Fibroblast of skin of back (primary cell): Measurements from ENCODE around the gene GALNT12.

ENCODE experiments used
- DNase-seq: peaks from one replicate; pipeline ENCODE4 v3.0.0-alpha.2; 2013

Gene GALNT12

DNA sequence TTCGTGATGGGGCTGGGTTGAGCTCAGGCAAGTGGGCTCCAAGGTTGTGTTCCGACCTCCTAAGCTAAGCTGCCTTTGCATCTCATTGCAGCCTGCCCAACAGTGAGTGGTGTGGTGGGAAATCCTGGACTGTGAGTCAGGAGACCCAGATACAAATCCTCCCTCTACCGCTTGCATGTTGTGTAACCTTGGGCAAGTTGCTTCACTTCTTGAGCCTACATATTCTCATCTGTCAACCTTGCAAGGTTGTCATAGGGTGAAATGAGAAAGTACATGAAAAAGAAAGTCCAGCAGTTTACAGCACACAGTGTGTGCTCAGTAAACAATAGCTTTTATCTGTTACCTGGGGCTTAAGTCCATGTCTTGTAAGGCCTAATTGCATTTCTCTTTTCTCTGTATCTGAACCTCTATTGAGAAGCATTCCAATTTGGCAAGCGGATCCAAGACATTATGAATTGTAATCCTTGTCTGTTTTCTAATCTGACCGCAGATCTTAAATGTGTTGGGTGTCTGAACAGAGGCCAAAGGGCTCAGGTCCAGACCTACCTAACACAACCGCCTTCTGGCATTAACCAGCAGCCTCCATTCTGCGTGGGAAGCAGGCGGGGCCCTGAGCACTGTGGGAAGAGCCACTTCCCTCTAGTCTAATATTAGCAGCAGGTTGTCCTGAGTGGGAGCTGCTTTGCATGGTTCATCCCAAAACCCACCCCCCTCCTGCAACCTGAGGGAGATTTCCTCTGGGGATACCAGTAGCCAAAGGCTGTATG is 1.8 kb upstream of the GALNT12 start:
- DNase-seq: no peak

DNA sequence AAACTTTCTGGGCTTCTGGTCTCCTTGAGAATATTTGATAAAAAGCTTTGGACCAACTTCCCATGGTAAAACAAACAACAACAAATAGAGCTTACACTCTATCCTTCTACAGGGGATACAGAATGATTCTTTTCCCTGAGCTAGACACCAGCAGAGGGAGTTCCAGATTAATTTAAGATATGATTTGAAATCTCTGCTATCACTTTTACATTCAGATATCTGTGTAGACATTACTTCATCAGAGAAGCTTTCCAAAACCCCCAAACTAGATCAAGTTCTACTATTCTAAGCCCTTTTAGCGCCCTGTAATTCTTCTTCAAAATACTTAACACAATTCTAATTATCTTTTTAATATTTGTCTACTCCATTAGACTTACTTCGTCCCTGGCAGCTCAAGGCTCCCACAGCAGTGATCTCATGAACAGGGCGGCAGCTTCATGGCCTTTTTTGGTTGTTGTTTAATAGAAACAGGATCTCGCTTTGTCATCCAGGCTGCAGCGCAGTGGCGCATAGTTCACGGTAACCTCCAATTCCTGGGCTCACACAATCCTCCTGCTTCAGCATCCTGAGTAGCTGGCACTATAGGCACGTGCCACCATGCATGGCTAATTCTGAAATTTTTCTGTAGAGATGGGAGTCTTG is 955 bp upstream of the GALNT12 start:
- no peak for DNase-seq

DNA sequence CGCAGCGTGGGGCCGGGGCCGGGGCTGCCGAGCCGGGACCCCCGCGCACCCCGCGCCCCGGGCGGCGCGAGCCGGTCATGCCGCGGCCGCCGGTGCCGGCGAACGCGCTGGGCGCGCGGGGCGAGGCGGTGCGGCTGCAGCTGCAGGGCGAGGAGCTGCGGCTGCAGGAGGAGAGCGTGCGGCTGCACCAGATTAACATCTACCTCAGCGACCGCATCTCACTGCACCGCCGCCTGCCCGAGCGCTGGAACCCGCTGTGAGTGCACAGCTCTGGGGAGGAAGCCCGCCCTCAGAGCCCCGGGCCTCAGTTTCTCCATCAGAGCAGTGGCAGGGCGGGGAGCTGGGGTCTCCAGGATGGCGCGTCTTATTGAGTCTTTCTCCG is 335 bp downstream of the GALNT12 start:
- DNase-seq: no peak

DNA sequence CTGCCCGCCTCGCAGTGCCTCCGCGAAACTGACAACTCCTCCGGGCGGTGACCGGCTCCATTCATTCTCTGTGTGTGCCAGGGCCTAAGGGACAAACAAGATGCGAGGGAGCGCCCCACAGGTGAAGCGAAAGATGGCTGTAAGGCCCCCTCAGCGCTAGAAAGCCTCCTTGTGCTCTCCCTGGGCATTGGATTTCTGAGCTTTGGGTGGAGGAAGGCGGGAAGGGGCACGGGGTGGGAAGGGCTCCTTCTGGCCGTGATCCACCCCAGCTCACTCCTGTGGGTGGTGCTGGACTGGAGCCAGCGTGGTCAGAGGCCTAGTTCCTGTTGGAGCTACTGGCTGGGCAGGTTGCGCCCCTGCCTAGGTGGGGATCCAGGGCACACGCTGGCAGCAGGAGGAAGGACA is 943 bp downstream of the GALNT12 start:
- DNase-seq: no peak

DNA sequence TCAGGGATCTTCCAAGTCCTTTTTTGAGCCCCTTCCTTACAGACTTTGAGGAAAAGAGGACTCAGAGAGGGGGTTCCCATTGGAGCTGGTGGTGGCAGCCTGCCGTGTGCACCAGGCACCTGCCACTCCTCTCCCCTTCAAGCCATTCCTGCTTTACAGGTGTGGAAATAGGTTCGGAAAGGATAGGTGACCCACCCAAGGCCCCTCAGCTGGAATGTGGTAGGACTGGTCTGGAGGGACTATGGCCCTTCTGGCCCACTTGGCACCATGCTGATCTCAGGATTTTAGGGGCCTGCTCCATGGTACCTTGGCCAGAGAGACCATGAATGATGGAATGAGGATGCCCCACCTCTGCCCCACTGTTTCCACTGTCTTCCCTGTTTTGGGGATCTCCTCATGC is 1.4 kb downstream of the GALNT12 start:
- no peak for DNase-seq

DNA sequence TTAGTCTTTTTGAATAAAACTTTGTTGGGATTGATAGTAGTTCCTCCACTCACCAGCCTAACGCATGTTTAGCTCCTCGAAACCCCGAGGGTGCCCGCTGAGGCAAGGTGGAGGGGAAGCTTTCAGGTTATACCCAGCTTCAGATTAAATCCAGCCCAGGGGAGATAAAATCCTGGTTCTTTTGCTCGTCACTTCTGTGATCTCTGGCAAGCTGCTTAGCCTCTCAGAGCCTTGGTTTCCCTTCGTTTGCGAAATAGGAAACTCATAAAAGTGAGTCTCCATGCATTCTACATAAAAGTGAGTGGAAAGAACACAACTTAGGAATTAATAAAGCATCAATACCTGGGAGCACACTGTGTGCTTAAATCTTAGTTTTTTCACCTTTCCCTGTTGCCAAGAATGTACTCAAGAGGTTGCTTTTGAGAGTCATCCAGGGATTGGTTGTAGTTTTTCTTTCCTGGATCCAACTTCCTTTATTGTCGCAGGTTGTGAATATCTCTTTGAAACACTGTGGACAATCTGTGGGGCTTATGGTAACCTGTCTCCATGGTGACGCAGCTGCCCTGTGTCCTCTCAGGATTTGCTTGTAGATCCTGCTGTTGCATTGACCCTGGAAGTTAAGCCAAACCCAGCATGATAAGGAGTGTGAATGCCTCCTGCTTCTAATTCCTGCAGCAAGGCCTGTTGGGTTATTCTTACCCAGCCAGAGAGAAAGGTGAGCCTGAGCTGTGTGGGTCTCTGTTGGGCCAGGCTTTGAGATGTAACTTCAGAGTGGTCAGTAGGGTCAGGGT is 2.0 kb downstream of the GALNT12 start:
- DNase-seq: no peak

DNA sequence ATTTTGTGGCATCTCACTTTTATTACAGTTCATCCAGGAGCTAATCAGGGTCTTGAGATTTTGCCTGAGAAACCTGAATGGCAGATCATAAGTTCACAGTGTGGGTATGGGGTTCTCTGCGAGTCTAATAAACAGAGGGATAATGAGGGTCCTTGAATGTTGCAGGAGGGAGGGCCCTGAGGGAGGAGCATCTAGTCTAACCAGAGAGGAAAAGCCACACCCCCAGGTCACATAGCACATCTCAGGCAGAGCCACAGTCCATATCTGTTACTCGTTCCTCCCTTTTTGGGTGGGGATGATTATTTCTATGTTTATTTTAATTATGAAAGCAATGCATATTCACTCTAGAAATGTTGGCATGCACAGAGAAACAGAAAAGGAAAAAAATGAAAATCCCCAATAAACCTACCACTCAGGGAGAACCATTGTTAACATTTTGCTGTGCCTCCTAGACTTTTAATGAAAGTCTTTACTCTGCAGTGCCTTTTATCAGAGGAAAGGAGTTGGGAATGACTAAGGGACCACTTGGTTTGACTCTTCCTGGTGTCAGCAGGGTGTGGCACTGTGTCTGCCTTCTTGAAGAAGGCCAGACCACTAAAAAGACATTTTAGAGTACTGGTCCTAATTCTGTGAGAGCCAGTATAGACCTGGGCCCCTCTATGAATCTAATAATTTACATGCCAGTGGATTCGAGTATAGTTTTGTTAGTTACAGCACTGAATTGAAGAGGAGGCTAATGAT is 2.8 kb downstream of the GALNT12 start:
- DNase-seq: no peak

DNA sequence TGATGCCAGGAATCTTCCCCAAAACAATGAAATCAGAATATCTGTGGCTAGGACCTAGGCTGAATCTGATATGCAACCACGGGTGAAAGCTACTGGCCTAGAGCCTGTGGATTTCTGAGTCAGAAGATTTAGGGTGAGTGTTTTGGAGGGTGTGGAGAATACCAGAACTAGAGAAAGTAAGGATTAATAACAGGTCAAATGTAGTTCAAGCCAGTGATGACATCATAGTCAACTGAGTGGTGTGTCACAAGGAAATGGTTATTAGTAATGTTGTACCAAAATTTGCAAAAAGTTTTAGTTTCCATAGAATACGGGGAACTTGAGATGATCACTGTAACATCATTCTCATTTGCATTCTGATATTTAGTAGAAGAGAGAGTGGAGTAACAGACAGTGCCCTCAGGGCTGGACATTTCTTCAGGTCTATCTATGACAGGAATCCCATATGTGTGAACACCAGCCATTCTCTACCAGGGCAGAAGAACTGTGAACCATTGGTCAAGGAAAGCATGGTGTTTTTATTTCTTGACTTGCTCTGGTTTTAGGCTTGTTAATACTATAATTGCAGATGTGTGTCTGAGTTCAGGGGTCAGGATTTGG is 3.7 kb downstream of the GALNT12 start:
- DNase-seq: peak; percentile 72

DNA sequence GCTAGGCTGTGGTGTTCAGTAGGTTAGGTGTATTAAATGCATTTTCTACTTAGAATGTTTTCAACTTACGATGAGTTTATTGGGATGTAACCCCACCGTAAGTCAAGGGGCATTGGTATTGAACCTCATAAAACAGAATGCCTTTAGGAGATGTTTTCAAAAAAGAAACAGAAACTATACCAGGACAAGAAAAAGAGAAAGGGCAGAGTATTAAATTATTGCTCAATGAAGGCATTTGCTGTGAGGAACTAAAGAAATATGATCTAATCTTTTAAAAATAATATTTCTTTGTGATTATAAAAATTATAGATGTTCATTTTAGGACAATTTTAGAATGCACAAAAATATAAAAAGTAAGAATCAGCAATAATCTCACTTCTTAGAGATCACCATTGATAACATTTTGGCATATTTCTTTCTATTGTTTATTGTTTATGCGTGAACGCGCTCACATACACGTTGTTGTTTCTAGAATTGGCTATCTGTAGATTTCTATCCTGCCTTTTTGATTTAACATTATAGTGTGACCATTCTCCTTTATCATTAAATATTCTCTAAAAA is 8.0 kb downstream of the GALNT12 start:
- DNase-seq: no peak

DNA sequence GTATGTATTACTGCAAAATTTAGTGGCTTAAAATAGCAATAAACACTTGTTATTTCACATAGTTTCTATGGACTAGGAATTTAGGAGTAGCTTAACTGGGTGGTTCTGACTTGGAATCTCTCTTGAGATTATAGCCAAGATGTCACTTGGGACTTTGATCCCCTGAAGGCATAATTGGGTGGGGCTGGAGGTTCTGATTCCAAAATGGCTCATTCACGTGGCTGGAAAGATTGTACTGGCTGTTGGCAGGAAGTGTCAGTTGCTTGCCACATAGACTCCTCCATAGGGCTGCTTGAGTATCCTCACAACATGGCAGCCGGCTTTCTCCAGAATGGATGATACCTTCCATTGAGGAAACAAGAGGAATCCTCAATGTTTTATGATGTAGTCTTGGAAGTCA is 11.3 kb downstream of the GALNT12 start:
- no peak for DNase-seq

DNA sequence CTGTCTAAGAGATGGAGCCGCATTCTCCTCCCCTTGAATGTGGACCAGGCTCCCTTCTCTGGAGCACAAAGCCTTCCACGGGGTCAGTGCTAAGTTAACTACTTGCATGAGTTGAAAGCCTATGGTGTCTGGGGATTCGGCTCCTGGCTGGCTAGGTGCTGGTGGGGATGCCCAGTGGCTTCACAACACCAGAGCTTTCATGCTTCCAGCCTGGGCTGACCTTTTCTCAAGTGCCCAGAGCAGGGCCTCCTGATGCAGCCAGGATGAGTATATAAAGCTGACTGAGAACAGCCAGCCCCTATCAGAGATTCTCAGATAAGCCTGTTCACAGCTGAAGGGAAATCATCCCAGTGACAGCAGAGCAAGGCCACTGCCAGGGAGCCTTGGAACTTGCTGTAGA is 11.8 kb downstream of the GALNT12 start:
- no peak for DNase-seq

DNA sequence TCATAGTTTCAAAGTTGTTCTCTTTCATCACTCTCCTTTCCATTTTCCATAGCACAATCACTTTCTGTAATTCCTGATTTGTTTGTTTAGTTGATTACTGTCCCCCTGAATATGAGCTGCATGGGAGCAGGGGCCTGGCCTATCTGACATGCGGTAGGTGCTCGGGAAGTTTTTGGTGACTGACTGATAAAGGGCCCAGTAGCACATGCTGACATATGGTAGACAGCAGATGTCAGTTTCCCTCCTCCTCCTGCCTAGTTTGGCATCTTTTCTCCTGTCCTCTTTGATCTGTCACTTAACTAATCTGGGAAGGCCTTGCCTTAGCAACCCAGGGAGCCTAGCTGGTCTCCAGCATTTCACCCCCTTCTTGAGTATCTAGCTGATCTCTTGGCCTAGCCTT is 14.4 kb downstream of the GALNT12 start:
- DNase-seq: no peak

DNA sequence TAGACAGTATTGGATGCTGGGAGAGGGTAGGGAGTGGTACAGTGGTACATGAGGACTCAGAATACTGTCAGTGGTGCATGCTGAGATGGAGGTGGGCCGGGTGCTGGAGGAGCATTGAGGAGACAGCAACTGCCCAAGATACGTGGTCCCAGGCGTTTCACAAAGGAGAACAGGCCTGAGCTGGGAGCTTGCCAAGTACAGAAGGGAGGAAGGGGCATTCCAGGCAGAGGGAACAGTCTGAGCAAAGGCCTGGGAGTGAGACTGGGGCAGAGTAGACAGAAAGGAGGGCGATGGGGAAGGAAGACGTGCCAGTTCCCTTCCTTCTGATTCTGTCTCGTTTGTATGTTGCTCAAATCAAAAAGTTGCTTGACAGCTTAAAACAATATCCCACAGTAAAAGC is 15.2 kb downstream of the GALNT12 start:
- no peak for DNase-seq

DNA sequence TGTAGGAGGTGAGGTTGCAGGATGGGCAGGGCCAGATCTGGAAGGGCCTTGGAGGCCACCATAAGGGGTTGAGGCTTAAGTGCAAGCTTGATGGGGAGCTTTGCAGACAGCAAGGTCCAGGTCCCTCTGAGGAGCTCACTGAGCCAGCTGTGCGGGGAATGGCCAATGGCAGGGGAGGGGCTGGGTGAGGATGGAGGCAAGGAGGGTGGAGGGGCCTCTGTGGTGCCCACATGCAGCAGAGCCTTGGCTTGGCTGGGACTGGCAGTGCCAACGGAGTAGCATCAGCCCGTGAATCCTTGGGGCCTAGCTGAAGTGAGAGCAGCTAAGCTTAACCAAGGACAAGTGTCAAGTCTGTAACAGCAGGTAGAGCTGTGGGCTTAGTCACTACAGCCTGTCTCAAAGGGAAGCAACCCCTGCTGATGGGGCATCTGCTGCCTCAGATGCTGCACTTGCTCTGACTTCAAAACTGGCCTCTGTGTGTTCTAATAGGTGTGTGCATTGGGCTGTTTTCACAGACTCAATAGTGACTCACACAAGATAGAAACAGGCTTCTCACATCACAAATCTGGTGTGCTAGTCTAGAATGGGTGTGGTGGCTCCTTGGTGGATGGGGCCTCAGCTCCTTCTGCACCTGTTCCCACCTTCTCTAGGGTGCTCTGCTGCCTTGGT is 16.3 kb downstream of the GALNT12 start:
- no peak for DNase-seq

DNA sequence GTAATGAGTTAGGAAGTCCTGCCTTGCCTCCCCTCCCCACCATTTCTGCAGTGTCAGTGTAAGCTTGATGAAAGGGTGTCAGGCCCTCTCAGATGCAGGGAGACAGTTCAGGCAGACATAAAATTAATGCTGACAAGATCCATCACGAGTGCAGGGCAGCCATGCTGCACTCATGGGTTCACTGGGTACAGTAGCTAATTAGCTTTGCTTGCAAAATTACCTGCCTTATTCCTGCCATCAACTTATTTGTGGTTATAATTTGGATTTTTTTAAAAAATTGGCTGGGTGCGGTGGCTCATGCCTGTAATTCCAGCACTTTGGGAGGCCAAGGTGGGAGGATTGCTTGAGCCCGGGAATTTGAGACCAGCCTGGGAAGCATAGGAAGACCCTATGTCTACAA is 17.9 kb downstream of the GALNT12 start:
- no peak for DNase-seq

DNA sequence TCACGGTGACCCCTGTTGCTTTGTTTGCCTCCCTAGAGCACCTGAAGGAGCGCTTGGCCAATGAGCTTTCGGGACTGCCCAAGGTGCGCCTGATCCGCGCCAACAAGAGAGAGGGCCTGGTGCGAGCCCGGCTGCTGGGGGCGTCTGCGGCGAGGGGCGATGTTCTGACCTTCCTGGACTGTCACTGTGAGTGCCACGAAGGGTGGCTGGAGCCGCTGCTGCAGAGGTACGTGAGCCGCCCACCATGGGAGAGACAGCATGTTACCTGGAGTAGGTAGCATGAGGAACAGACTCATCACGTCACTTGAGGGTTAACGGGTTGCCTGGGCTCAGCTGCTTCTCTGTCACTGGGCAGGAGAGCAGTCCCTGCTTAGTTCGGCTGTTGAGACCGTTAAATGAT is 19.2 kb downstream of the GALNT12 start:
- no peak for DNase-seq

DNA sequence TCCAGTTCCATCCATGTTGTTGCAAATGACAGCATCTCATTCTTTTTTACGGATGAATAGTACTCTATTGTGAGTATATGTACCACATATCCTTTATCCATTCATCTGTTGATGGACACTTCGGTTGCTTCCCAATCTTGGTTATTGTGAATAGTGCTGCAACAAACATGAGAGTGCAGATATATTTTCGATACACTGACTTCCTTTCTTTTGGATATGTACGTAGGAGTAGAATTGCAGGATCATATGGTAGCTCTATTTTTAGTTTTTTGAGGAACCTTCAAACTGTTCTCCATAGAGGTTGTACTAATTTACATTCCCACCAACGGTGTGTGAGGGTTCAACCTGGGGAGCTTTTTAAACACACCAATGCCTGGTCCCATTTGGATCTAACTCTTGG is 22.3 kb downstream of the GALNT12 start:
- DNase-seq: no peak

DNA sequence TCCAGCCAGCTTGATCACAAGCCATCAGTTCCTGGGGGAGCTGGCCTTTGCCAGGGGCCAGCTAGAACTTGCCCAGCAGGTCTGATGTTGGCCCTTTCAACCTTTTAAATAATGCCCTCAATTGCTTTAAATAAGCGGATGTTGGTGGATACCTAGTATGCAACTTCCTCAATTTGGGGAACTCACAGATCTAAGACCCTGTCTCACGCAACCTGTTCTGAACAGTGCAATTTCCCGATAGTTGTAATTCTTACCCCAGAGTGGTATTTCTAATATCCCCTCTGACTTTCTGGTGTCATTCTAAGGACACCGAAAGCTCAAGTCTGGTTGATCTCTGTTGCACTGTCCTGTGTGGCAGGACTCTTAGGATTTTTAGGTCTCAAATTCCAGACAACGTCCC is 23.1 kb downstream of the GALNT12 start:
- DNase-seq: no peak

DNA sequence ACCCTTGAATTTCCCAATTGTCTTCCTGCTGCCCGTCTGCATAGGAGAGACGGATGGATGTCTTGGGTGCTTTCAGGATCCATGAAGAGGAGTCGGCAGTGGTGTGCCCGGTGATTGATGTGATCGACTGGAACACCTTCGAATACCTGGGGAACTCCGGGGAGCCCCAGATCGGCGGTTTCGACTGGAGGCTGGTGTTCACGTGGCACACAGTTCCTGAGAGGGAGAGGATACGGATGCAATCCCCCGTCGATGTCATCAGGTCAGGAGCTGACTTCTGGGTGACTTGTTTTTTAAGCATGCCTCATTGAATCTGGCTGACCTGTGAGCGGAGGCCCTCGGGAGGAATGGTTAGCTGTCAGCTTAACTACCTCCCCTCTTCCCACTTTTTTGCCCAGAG is 24.2 kb downstream of the GALNT12 start:
- DNase-seq: no peak

DNA sequence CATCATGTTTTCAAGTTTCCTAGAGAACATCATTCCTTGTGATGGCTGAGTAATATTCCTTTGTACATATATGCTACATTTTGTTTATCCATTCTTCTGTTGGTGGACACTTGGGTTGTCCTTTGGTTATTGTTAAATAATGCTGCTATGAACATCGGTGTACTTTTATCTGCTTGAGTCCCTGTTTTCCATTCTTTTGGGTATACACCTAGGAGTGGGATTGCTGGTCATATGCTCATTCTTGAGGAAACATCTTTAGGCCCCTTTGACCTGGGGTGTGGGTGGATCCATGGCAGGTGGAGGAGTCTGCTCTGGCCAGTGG is 25.3 kb downstream of the GALNT12 start:
- no peak for DNase-seq

DNA sequence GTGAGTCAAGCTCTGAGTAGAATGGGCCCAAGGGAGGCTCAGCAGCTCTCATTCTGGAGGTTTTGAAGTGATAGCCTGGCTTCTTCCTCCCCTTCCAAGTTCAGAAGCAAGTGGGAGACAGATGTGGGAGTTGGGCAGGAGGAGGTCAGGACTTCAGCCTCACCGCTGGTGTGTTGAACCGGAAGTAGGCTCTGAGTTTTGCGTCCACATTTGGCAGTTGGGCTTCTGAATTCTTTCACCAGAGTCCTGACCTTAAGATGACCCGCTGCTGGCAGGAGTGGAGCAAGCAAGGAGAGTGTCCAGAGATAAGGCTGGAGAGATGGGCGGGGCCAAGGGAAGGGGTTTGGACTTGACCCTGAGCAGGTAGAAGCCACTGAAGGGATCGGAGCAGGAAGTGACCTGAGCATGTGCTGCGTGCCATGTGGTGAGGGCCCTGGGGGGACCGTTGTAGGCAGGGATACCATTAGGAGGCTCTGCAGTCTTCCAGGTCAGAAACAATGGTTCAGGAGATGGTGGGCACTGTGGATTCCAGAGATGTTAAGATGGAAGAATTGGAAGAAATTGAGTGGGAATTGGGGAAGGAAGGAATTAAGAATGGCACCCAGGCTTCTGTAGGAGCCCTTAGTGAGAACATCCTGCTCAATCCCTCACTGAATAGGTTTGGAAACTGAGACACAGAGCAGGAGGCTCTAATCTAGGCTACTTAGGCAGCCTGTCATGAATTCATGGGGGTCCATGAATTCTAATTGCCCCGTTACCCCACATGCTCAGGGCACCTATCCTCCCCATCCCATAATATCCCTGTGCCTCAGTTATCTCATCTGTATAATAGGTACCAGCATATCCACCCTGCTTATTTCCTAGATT is 25.9 kb downstream of the GALNT12 start:
- DNase-seq: no peak
